MM.1S (cell line): ENCODE data around the gene EIPR1.

Experiments
- CTCF ChIP-seq: fragments of 300-600 bp; sonication (generic); IDR thresholded peaks from 2 replicates; pipeline ENCODE4 v1.5.1; 2016; ENCODE audit warnings: antibody characterized with exemption, low read length, mixed read lengths
- EZH2phosphoT487 ChIP-seq: fragments of 300-600 bp; sonication (generic); IDR thresholded peaks from 2 replicates; pipeline ENCODE4 v1.6.1; 2018; ENCODE audit warnings: antibody characterized with exemption, low read length

DNA sequence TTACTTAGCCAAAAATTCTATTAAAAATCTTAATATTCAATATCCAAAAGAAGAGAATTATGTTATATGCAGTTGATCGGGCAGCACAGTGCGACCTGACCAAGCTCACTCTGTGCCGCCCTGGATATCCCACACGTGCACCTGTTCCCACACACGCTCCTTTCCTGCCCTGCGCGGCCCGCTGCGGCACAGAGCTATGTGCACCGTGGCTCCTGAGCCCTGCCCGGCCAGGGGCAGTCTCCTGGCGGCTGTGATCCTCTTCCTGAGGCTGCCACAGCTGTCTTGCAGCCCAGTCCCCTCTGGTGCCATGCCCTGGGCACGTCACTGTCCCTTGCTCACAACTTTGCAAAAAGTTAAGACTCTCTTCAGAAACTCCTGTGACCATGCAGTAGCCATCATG, 31.2 kb upstream of the EIPR1 start:
- no peak for TF ChIP-seq CTCF
- TF ChIP-seq EZH2phosphoT487, result no peak
